DOHH2 (cell line): ENCODE data around the gene HRH4.

Source experiments
- H3F3A ChIP-seq: fragments of 200-600 bp; sonication (generic), shearing (Covaris generic); 2 replicates; pipeline ENCODE4 v1.6.0; 2016; ENCODE audit warnings: antibody characterized with exemption, mild to moderate bottlenecking; ENCODE audit not compliant: control insufficient read depth, insufficient read depth
- H3K27ac ChIP-seq: fragments of 200-600 bp; sonication (generic); 2 replicates; pipeline ENCODE4 v1.5.1; 2014; ENCODE audit warnings: low read depth, mild to moderate bottlenecking, low read length, moderate library complexity
- H3K27me3 ChIP-seq: fragments of 200-600 bp; sonication (generic); 2 replicates; pipeline ENCODE4 v1.6.1; 2014; ENCODE audit warnings: mild to moderate bottlenecking, low read length, mixed read lengths; ENCODE audit not compliant: control insufficient read depth
- H3K36me3 ChIP-seq: fragments of 200-600 bp; sonication (generic); 2 replicates; pipeline ENCODE4 v1.6.1; 2014; ENCODE audit warnings: mild to moderate bottlenecking, low read length, moderate library complexity, mixed read lengths; ENCODE audit not compliant: control insufficient read depth
- H3K4me1 ChIP-seq: fragments of 200-600 bp; sonication (generic); 2 replicates; pipeline ENCODE4 v1.6.1; 2014; ENCODE audit warnings: mild to moderate bottlenecking, low read length, mixed read lengths; ENCODE audit not compliant: control insufficient read depth
- H3K4me2 ChIP-seq: fragments of 200-600 bp; sonication (generic); 2 replicates; pipeline ENCODE4 v1.6.0; 2014; ENCODE audit warnings: mild to moderate bottlenecking, low read length, moderate library complexity
- H3K4me3 ChIP-seq: fragments of 200-600 bp; sonication (generic); 2 replicates; pipeline ENCODE4 v1.5.1; 2014; ENCODE audit warnings: mild to moderate bottlenecking, low read length, mixed read lengths
- H3K79me2 ChIP-seq: fragments of 200-600 bp; sonication (generic); 2 replicates; pipeline ENCODE4 v1.6.1; 2014; ENCODE audit warnings: mild to moderate bottlenecking, low read length, mixed read lengths; ENCODE audit not compliant: control insufficient read depth
- H3K9me2 ChIP-seq: fragments of 200-600 bp; sonication (generic); replicated peaks from 2 replicates; pipeline ENCODE4 v1.6.1; 2014; ENCODE audit warnings: mild to moderate bottlenecking, low read length, mixed read lengths; ENCODE audit not compliant: control insufficient read depth
- H3K9me3 ChIP-seq: fragments of 200-600 bp; sonication (generic); 2 replicates; pipeline ENCODE4 v1.6.1; 2014; ENCODE audit warnings: antibody characterized with exemption, low read length, mixed read lengths; ENCODE audit not compliant: control insufficient read depth, insufficient read depth
- H4K20me1 ChIP-seq: fragments of 200-600 bp; sonication (generic); 2 replicates; pipeline ENCODE4 v1.6.0; 2014; ENCODE audit warnings: low read depth, mild to moderate bottlenecking, antibody characterized with exemption, low read length, moderate library complexity; ENCODE audit not compliant: control insufficient read depth, insufficient read depth
- CTCF ChIP-seq: fragments of 200-600 bp; sonication (generic); IDR thresholded peaks from one replicate; pipeline ENCODE4 v1.5.1; 2014; ENCODE audit warnings: antibody characterized with exemption, mild to moderate bottlenecking, low read depth, low read length; ENCODE audit not compliant: poor library complexity, severe bottlenecking
- EZH2phosphoT487 ChIP-seq: fragments of 200-600 bp; sonication (generic); IDR thresholded peaks from 2 replicates; pipeline ENCODE4 v1.6.1; 2017; ENCODE audit warnings: borderline replicate concordance, mild to moderate bottlenecking, antibody characterized with exemption, low read length, moderate library complexity, mixed read lengths

HRH4 gene

DNA sequence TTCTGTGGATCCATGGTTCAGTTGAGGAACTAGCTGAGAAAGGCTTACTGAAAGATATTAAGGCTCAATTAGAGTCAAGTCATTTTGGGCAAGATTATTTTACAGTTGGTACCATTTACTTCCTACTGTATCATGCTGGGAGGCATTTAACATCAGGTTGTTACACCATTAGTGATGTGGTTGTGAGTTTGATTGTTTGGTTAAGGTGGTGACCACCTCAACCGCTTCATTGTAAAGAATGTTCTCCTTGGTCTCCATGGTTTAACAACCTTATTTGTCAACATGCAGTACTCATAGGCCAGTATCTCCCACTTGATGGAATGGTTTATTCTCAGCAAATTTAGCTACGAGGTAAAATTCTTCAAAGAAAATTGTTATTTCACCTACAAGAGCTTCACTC lies 34.1 kb downstream of the HRH4 start:
- H3K36me3 ChIP-seq: no peaks in the 10 kb centered on the region
- H3K9me3 ChIP-seq: no peaks in the 10 kb centered on the region; the same call in 1 of the 2 replicates
- H3K27ac ChIP-seq: no peak overlapping the region
- TF ChIP-seq EZH2phosphoT487: no peak
- TF ChIP-seq CTCF: no peak
- no peak overlapping the region for H3K4me3 ChIP-seq
- H3K9me2 ChIP-seq: no peaks in the 10 kb centered on the region
- 0 out of 2 replicates have a peak, but pooled peaks cover 4% of the 10 kb centered on the region for H3F3A ChIP-seq
- no peaks in the 10 kb centered on the region for H3K79me2 ChIP-seq
- H3K4me2 ChIP-seq: no peak overlapping the region
- H4K20me1 ChIP-seq: no peaks in the 10 kb centered on the region
- H3K4me1 ChIP-seq: peaks cover 15% of the 10 kb centered on the region
- no peaks in the 10 kb centered on the region for H3K27me3 ChIP-seq

- no peak overlapping the region for H3K4me3 ChIP-seq
- no peak overlapping the region for H3K4me2 ChIP-seq
- H3K79me2 ChIP-seq: no peaks in the 10 kb centered on the region
- no peaks in the 10 kb centered on the region for H4K20me1 ChIP-seq
- no peaks in the 10 kb centered on the region for H3K36me3 ChIP-seq
- TF ChIP-seq CTCF (no peak), EZH2phosphoT487 (no peak)
- H3K9me3 ChIP-seq: no peaks in the 10 kb centered on the region; the same call in 1 of the 2 replicates
- no peaks in the 10 kb centered on the region for H3K9me2 ChIP-seq
- H3K27me3 ChIP-seq: no peaks in the 10 kb centered on the region
- no peak overlapping the region for H3K27ac ChIP-seq
- no peaks in the 10 kb centered on the region for H3F3A ChIP-seq
- peaks cover 8% of the 10 kb centered on the region for H3K4me1 ChIP-seq
Observed at GRCh38 chr18:24497031-24497754, 36.8 kb downstream of the HRH4 start.

DNA sequence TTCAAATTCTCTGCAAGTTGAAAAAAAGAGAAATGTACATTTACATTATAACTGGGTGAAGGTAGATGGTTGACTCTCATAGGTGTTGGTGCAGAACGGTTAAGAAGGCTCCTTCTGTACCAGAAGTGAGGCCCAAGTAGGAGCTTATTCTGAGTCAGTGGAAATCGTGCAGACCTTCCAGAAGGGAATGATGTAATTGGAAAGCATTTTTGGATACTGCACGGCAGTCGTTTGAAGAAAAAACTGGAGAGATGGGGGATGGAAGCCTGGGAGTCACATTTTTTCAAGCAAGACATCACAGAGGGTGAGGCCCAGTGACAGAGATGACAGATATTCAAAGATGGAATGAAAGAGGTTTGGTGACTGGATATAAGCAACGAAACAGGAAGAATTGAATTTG lies 39.4 kb downstream of the HRH4 start:
- H3K36me3 ChIP-seq: no peaks in the 10 kb centered on the region
- H3K4me2 ChIP-seq: no peak overlapping the region
- no peaks in the 10 kb centered on the region for H3K79me2 ChIP-seq
- H3K9me3 ChIP-seq: no peaks in the 10 kb centered on the region
- H3F3A ChIP-seq: no peaks in the 10 kb centered on the region
- no peaks in the 10 kb centered on the region for H3K9me2 ChIP-seq
- H3K27me3 ChIP-seq: no peaks in the 10 kb centered on the region; the same call in 1 of the 2 replicates
- TF ChIP-seq EZH2phosphoT487 (no peak), CTCF (no peak)
- H4K20me1 ChIP-seq: no peaks in the 10 kb centered on the region
- no peak overlapping the region for H3K4me3 ChIP-seq
- no peaks in the 10 kb centered on the region for H3K4me1 ChIP-seq
- H3K27ac ChIP-seq: no peak overlapping the region

DNA sequence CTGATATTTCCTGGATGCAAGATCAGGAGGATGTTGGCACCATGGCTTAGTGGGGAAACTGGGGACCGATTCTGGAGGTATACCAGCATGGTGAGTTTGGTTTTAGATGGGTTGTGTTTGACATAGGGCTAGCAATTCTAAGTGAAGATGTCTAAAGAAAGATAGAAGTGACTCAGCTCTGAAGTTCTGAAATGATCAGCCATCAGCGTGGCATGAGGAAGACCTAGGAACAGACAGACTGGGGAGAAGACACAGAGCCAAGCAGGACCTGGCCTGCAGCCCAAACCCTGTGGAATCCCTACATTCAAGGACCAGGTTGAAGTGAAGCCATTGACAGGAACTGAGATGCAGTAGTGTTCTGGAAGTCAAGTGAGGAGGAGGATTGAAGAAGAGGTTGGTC lies 39.8 kb downstream of the HRH4 start:
- Histone ChIP-seq H3K4me1 (no peaks in the 10 kb centered on the region), H3K9me3 (no peaks in the 10 kb centered on the region), H3K27ac (no peak overlapping the region), H3K4me2 (no peak overlapping the region), H3K79me2 (no peaks in the 10 kb centered on the region), H4K20me1 (no peaks in the 10 kb centered on the region), H3K4me3 (no peak overlapping the region), H3K27me3 (no peaks in the 10 kb centered on the region; the same call in 1 of the 2 replicates), H3K36me3 (no peaks in the 10 kb centered on the region), H3K9me2 (no peaks in the 10 kb centered on the region), H3F3A (no peaks in the 10 kb centered on the region)
- TF ChIP-seq CTCF (no peak), EZH2phosphoT487 (no peak)
